GM12878 (cell line): ENCODE measurements around the gene PFDN4. TPM values are rescaled to one million over a fixed set of nuclear protein-coding genes. Genes with fewer than 3 reads are reported as not detected.

Experiments used
- ATAC-seq: fragments of 200-7000 bp; cut with Tn5 transposase; 3 replicates; pipeline ENCODE4 v1.9.1; 2020; ENCODE audit warnings: mild to moderate bottlenecking, moderate library complexity
- BruUV-seq: library from RNA; stranded (reverse); fragments of 400-500 nt; replicated peaks from 2 replicates; lab custom pipeline; 2021; lab: Mats Ljungman, UMichigan
- CTCF ChIA-PET: fragments of 300-600 bp; sonication (Branson Sonifier 250); formaldehyde crosslinking; extraction: SDS; loops from one replicate; lab custom pipeline; 2021; ENCODE audit warnings: inconsistent platforms; lab: Yijun Ruan, JAX
- POLR2A ChIA-PET: fragments of 350-600 bp; formaldehyde crosslinking; extraction: SDS; loops from one replicate; lab custom pipeline; 2021; ENCODE audit warnings: inconsistent platforms; lab: Charles Lee
- RAD21 ChIA-PET: fragments of 300-600 bp; sonication (Branson Sonifier 250); formaldehyde crosslinking; loops from one replicate; lab custom pipeline; 2023; ENCODE audit warnings: antibody characterized with exemption; ENCODE audit not compliant: unreplicated experiment; lab: Charles Lee
- SMC1A ChIA-PET: fragments of 300-600 bp; sonication (Branson Sonifier 250); formaldehyde crosslinking; loops from one replicate; lab custom pipeline; 2023; ENCODE audit not compliant: unreplicated experiment, uncharacterized antibody; lab: Charles Lee
- DNase-seq: peaks from one replicate; pipeline ENCODE4 v3.0.0-alpha.2; 2011; ENCODE audit warnings: low read depth, low spot score
- FAIRE-seq: peaks from 3 replicates; lab custom pipeline; 2011; peaks lifted over from hg19 to GRCh38; lab: Jason Lieb, UNC
- H2AFZ ChIP-seq: 2 replicates; pipeline ENCODE4 v1.6.0; 2011; ENCODE audit warnings: low read depth, low read length, control low read depth; ENCODE audit not compliant: control insufficient read depth
- H3K27ac ChIP-seq: 2 replicates; pipeline ENCODE4 v1.5.1; 2011; ENCODE audit warnings: control low read depth; ENCODE audit not compliant: control insufficient read depth, insufficient read depth
- H3K27me3 ChIP-seq, 2 experiments: replicated peaks in 1 of 2; 2 replicates each; pipeline versions ENCODE4 v1.6.0 to v1.6.1; 2011; ENCODE audit warnings: low read length in 1 of 2; ENCODE audit not compliant: control insufficient read depth in 2 of 2, insufficient read depth in 2 of 2
- H3K36me3 ChIP-seq, 2 experiments: 2 replicates each; pipeline ENCODE4 v1.5.1; 2011; ENCODE audit warnings: low read length in 1 of 2; ENCODE audit not compliant: control insufficient read depth in 2 of 2, insufficient read depth in 2 of 2
- H3K4me1 ChIP-seq: 2 replicates; pipeline ENCODE4 v1.6.1; 2011; ENCODE audit warnings: mild to moderate bottlenecking, low read length, moderate library complexity, mixed read lengths; ENCODE audit not compliant: control insufficient read depth, insufficient read depth
- H3K4me2 ChIP-seq: 2 replicates; pipeline ENCODE4 v1.6.0; 2011; ENCODE audit warnings: control low read depth; ENCODE audit not compliant: control insufficient read depth, insufficient read depth
- H3K4me3 ChIP-seq: fragments of 200-600 bp; sonication (generic); 2 replicates; pipeline ENCODE4 v1.5.1; 2016
- H3K79me2 ChIP-seq: 2 replicates; pipeline ENCODE4 v1.6.0; 2011; ENCODE audit warnings: low read length; ENCODE audit not compliant: control insufficient read depth, insufficient read depth
- H3K9ac ChIP-seq: 2 replicates; pipeline ENCODE4 v1.8.0; 2011; ENCODE audit warnings: low read length, control low read depth, mixed read lengths; ENCODE audit not compliant: control insufficient read depth, insufficient read depth
- H3K9me3 ChIP-seq: replicated peaks from 3 replicates; pipeline ENCODE4 v1.5.1; 2011; ENCODE audit warnings: mild to moderate bottlenecking, low read length; ENCODE audit not compliant: control insufficient read depth, insufficient read depth
- H4K20me1 ChIP-seq: 2 replicates; pipeline ENCODE4 v1.6.0; 2011; ENCODE audit not compliant: control insufficient read depth, insufficient read depth
- CREB1 ChIP-seq: IDR thresholded peaks from 2 replicates; pipeline ENCODE4 v1.6.1; 2012; ENCODE audit warnings: low read depth, mild to moderate bottlenecking, inconsistent platforms
- GATAD2B ChIP-seq: fragments of 450-650 bp; conservative IDR thresholded peaks from 2 replicates; pipeline ENCODE4 v1.6.1; 2017; ENCODE audit warnings: low read depth, mild to moderate bottlenecking, moderate library complexity
- MTA2 ChIP-seq: fragments of 450-650 bp; IDR thresholded peaks from 2 replicates; pipeline ENCODE4 v1.6.1; 2016; ENCODE audit warnings: low read depth, mild to moderate bottlenecking, moderate library complexity
- NFXL1 ChIP-seq: fragments of 450-650 bp; IDR thresholded peaks from 2 replicates; pipeline ENCODE4 v1.6.1; 2017; ENCODE audit warnings: antibody characterized with exemption, mild to moderate bottlenecking, borderline replicate concordance
- NR2F1 ChIP-seq: fragments of 450-650 bp; conservative IDR thresholded peaks from 2 replicates; pipeline ENCODE4 v1.6.1; 2017; ENCODE audit warnings: mild to moderate bottlenecking
- RFX5 ChIP-seq: IDR thresholded peaks from 2 replicates; pipeline ENCODE4 v1.6.1; 2011; ENCODE audit warnings: low read depth, low read length, improper control_type of control experiment
- SP1 ChIP-seq: IDR thresholded peaks from one replicate; pipeline ENCODE4 v1.6.1; 2011; ENCODE audit warnings: low read depth, low read length
- SPI1 ChIP-seq: IDR thresholded peaks from 2 replicates; pipeline ENCODE4 v1.6.1; 2011; ENCODE audit warnings: low read depth, mild to moderate bottlenecking, low read length, moderate library complexity, borderline replicate concordance; ENCODE audit not compliant: insufficient read depth
- TCF7 ChIP-seq: IDR thresholded peaks from 2 replicates; pipeline ENCODE4 v1.6.1; 2014; ENCODE audit warnings: antibody characterized with exemption, borderline replicate concordance
- YBX1 ChIP-seq: fragments of 450-650 bp; IDR thresholded peaks from 2 replicates; pipeline ENCODE4 v1.6.1; 2016; ENCODE audit warnings: antibody characterized with exemption
- WGBS: methylation state at CpG from one replicate; pipeline ENCODE4 v1.1.6; 2016; ENCODE audit warnings: low lambda C conversion rate; ENCODE audit not compliant: insufficient replicate concordance, insufficient coverage; ENCODE audit errors: missing lambda C conversion rate; 5-methylcytosine and 5-hydroxymethylcytosine counted together
- in situ Hi-C: fragments of 300-500 bp; cut with MboI; formaldehyde crosslinking; loops from 9 replicates; pipeline ENCODE4 v1.14.3; 2018; ENCODE audit warnings: mixed read lengths
- intact Hi-C: fragments of 100-400 bp; cut with micrococcal nuclease; formaldehyde crosslinking; loops from one replicate; pipeline ENCODE4 v1.14.2; 2022; ENCODE audit not compliant: unreplicated experiment
- polyA plus RNA-seq, 11 experiments: library from polyadenylated mRNA; depleted of rRNA in 4 of 11; unstranded in 6 of 11; stranded (reverse) in 5 of 11; fragments of >200 nt; fragmentation: Nextera tagmentation in 4 of 11; fragmentation: Illumina TruSeq in 1 of 11; extraction: Ambion mirVana in 4 of 11; extraction: Trizol in 1 of 11; gene quantifications; 1 replicate in 1 of 11; 2 replicates in 10 of 11; pipeline versions ENCODE4 v1.2.1 to v1.2.3, GENCODE V29; 2011 to 2016; ENCODE audit warnings: inconsistent platforms in 2 of 11, missing spikeins in 2 of 11, low read depth in 1 of 11
- total RNA-seq, 4 experiments: library from RNA; depleted of rRNA in 3 of 4; stranded (reverse); fragments of >200 nt in 3 of 4; fragmentation: Illumina TruSeq in 1 of 4; extraction: Trizol in 1 of 4; gene quantifications; 2 replicates each; pipeline versions ENCODE4 v1.2.1 to v1.2.3, GENCODE V29; 2013 to 2021
- TF ChIP-seq, protein P1 (sequence below): fragments of 450-650 bp; IDR thresholded peaks from 2 replicates; pipeline ENCODE4 v1.6.1; 2017; ENCODE audit warnings: mild to moderate bottlenecking, moderate library complexity
- TF ChIP-seq, protein P2 (sequence below): IDR thresholded peaks from 2 replicates; pipeline ENCODE4 v1.6.1; 2011; ENCODE audit warnings: mild to moderate bottlenecking, low read depth, low read length, moderate library complexity; ENCODE audit not compliant: insufficient replicate concordance

The PFDN4 gene
- total and polyA plus RNA-seq, 10 of the 15 experiments (the other 5 are each of a cell fraction or from before 2014, with no cell fraction given), result 36.9 to 136 (median 82.8) TPM

DNA sequence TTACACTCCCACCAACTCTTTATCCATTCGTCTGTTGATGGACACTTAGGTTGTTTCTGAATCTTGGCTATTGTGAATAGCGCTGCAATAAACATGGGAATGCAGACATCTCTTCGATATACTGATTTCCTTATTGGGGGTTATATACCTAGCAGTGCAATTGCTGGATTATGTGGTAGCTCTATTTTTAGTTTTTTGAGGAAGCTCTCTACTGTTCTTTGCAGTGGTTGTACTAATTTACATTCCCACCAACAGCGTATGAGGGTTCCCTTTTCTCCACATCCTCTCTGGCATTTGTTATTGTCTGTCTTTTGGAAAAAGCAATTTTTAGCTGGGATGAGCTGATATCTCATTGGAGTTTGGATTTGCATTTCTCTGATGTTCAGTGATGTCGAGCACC lies 4.6 kb upstream of the PFDN4 start:
- DNase-seq (no peak), ATAC-seq (no peak), FAIRE-seq (no peak)
- Histone ChIP-seq H3K4me2 (no peak overlapping the region), H3K4me3 (no peak overlapping the region), H2AFZ (no peak overlapping the region), H3K27ac (no peak overlapping the region), H4K20me1 (no peaks in the 10 kb centered on the region), H3K9me3 (no peaks in the 10 kb centered on the region), H3K4me1 (peaks cover 9% of the 10 kb centered on the region), H3K79me2 (peaks cover 6% of the 10 kb centered on the region), H3K27me3 (no peaks in the 10 kb centered on the region), H3K36me3 (no peaks in the 10 kb centered on the region), H3K9ac (no peak overlapping the region)
- intact Hi-C loops (no loop called here), in situ Hi-C loops (loop anchor here (10.0 kb wide), 1 partner anchor 628 kb away; no protein-coding TSS in a partner anchor)
- WGBS, result 50% methylated on average over 5 of the region's 5 CpGs
- BruUV-seq, result no TSS peak
- POLR2A ChIA-PET, result no interaction called here
- SMC1A ChIA-PET, result no interaction called here
- 0 out of 2 replicates have a peak, but pooled peaks have one; percentile 65 for TF ChIP-seq NFXL1
- TF ChIP-seq RFX5, result no peak
- RAD21 ChIA-PET, result no interaction called here
- CTCF ChIA-PET, result interaction anchor here (2.6 to 7.5 kb wide), 2 partner anchors 10 to 109 kb away, joined by 12 to 153 read pairs; no protein-coding TSS in a partner anchor

DNA sequence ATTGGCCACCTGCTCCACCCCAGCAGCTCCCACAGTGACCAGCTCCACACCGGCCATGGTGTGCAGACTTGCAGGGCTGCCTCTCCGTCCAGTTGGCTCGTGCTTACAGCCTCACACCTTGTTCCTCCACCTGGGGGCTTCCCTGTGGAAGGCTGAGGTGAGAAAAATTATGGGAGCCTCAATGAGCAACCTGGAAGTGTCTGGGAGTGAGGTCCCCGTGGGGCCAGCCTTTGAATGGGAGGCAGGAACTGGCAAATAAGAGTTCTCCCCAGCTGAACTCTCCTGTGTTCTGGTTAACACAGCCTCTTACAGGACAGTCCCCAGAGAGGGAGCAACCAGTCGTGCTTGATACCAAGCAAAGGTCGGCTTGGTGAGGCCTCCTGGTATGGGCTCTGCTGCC lies 3.8 kb upstream of the PFDN4 start:
- Histone ChIP-seq H3K27me3 (no peaks in the 10 kb centered on the region), H3K79me2 (peaks cover 12% of the 10 kb centered on the region), H3K27ac (no peak overlapping the region), H2AFZ (no peak overlapping the region), H3K9ac (no peak overlapping the region), H3K4me2 (no peak overlapping the region), H4K20me1 (no peaks in the 10 kb centered on the region), H3K4me1 (peaks cover 10% of the 10 kb centered on the region), H3K4me3 (no peak overlapping the region), H3K36me3 (no peaks in the 10 kb centered on the region), H3K9me3 (no peaks in the 10 kb centered on the region)
- FAIRE-seq (no peak), DNase-seq (no peak), ATAC-seq (no peak)
- ChIA-PET CTCF (interaction anchor here (2.4 to 7.5 kb wide), 3 partner anchors 9 to 110 kb away, joined by 12 to 153 read pairs (median 12); no protein-coding TSS in a partner anchor), POLR2A (no interaction called here), SMC1A (interaction anchor here (1.1 to 1.4 kb wide), 2 partner anchors 106 to 905 kb away, joined by 3 read pairs; no protein-coding TSS in a partner anchor), RAD21 (no interaction called here)
- 64% methylated on average over 6 of the region's 6 CpGs for WGBS
- no TSS peak for BruUV-seq
- TF ChIP-seq, protein P1, sequence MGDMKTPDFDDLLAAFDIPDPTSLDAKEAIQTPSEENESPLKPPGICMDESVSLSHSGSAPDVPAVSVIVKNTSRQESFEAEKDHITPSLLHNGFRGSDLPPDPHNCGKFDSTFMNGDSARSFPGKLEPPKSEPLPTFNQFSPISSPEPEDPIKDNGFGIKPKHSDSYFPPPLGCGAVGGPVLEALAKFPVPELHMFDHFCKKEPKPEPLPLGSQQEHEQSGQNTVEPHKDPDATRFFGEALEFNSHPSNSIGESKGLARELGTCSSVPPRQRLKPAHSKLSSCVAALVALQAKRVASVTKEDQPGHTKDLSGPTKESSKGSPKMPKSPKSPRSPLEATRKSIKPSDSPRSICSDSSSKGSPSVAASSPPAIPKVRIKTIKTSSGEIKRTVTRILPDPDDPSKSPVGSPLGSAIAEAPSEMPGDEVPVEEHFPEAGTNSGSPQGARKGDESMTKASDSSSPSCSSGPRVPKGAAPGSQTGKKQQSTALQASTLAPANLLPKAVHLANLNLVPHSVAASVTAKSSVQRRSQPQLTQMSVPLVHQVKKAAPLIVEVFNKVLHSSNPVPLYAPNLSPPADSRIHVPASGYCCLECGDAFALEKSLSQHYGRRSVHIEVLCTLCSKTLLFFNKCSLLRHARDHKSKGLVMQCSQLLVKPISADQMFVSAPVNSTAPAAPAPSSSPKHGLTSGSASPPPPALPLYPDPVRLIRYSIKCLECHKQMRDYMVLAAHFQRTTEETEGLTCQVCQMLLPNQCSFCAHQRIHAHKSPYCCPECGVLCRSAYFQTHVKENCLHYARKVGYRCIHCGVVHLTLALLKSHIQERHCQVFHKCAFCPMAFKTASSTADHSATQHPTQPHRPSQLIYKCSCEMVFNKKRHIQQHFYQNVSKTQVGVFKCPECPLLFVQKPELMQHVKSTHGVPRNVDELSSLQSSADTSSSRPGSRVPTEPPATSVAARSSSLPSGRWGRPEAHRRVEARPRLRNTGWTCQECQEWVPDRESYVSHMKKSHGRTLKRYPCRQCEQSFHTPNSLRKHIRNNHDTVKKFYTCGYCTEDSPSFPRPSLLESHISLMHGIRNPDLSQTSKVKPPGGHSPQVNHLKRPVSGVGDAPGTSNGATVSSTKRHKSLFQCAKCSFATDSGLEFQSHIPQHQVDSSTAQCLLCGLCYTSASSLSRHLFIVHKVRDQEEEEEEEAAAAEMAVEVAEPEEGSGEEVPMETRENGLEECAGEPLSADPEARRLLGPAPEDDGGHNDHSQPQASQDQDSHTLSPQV, result no peak
- TF ChIP-seq CREB1, result no peak
- no peak for TF ChIP-seq YBX1
- no peak for TF ChIP-seq SPI1
- no peak for TF ChIP-seq TCF7
- no peak for TF ChIP-seq NR2F1
- no peak for TF ChIP-seq MTA2
- TF ChIP-seq GATAD2B, result no peak
- TF ChIP-seq SP1, result no peak
- TF ChIP-seq, protein P2, sequence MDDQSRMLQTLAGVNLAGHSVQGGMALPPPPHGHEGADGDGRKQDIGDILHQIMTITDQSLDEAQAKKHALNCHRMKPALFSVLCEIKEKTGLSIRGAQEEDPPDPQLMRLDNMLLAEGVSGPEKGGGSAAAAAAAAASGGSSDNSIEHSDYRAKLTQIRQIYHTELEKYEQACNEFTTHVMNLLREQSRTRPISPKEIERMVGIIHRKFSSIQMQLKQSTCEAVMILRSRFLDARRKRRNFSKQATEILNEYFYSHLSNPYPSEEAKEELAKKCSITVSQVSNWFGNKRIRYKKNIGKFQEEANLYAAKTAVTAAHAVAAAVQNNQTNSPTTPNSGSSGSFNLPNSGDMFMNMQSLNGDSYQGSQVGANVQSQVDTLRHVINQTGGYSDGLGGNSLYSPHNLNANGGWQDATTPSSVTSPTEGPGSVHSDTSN, result no peak
- intact Hi-C loops (no loop called here), in situ Hi-C loops (loop anchor here (10.0 kb wide), 1 partner anchor 629 kb away; no protein-coding TSS in a partner anchor)
